Progenitor cell of endocrine pancreas (in vitro differentiated cells): ENCODE measurements around the gene ITGB2. TPM values are rescaled to one million over a fixed set of nuclear protein-coding genes. Genes with fewer than 3 reads are reported as not detected.
"Not testable (repeated sequence)": the region's sequence is repeated elsewhere in the genome, so short reads cannot be mapped to it uniquely, and the experiment has no call there.

Experiments
- DNase-seq: peaks from one replicate; pipeline ENCODE4 v3.0.0; 2021; ENCODE audit warnings: low spot score; ENCODE audit not compliant: unreplicated experiment
- H3K27ac Mint-ChIP-seq: 2 replicates; pipeline ENCODE4 v1.8.0; 2021; ENCODE audit warnings: mild to moderate bottlenecking, moderate library complexity, mixed read lengths
- H3K27me3 Mint-ChIP-seq: 2 replicates; pipeline ENCODE4 v1.8.0; 2021; ENCODE audit warnings: mixed read lengths
- H3K36me3 Mint-ChIP-seq: 2 replicates; pipeline ENCODE4 v1.8.0; 2022; ENCODE audit warnings: mixed read lengths; ENCODE audit not compliant: insufficient read depth
- H3K4me1 Mint-ChIP-seq: 2 replicates; pipeline ENCODE4 v1.8.0; 2021; ENCODE audit warnings: low read depth, mixed read lengths
- H3K4me3 Mint-ChIP-seq: 2 replicates; pipeline ENCODE4 v1.8.0; 2021; ENCODE audit warnings: low read depth, mild to moderate bottlenecking, moderate library complexity, mixed read lengths
- H3K9me3 Mint-ChIP-seq: 2 replicates; pipeline ENCODE4 v1.8.0; 2021; ENCODE audit warnings: low read depth, mixed read lengths
- total RNA-seq: library from RNA; stranded (reverse); gene quantifications from 2 replicates; pipeline ENCODE4 v1.2.1, GENCODE V29; 2021
- TF ChIP-seq, protein P1 (sequence below): fragments of 200-600 bp; sonication (generic); IDR thresholded peaks from one replicate; pipeline ENCODE4 v1.5.0; 2021; ENCODE audit warnings: antibody characterized with exemption, mild to moderate bottlenecking; ENCODE audit not compliant: unreplicated experiment

Gene ITGB2
- total RNA-seq, 1 donor from 2014 or later, result 0.41 TPM

DNA sequence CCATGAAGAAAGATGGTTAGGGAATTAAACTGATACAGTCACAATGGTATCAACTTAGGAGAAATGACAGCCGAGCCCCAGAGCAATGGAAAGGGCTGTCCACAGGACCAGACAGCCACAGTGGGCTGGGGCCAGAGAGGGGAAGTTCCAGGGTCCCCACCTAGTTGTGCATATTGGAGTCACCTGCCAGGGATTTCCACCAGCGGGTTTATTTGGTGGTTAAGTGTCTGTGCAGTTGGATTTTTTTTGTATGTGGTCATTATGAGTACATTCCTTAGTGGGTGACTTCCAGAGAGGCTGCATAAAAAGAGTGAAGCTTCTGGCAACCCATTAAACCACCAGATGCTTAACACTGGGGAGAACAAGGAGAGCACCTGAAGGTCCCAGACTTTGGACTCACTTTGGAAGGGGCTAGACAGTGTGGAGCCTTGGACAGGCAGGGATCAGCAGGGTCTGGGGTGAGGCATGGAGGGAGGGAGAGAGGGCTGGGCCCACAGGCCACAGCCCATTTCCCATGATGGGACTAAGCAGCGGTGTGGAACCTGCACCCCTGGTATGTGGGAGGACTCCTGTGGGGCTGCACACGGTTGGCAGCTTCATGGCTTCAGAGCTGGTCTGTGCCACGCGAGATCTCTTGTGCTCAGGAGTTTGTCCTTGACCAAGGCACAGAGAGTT is 39.4 kb downstream of the ITGB2 start:
- DNase-seq, result no peak
- no peaks in the 10 kb centered on the region for H3K36me3 Mint-ChIP-seq
- TF ChIP-seq, protein P1, sequence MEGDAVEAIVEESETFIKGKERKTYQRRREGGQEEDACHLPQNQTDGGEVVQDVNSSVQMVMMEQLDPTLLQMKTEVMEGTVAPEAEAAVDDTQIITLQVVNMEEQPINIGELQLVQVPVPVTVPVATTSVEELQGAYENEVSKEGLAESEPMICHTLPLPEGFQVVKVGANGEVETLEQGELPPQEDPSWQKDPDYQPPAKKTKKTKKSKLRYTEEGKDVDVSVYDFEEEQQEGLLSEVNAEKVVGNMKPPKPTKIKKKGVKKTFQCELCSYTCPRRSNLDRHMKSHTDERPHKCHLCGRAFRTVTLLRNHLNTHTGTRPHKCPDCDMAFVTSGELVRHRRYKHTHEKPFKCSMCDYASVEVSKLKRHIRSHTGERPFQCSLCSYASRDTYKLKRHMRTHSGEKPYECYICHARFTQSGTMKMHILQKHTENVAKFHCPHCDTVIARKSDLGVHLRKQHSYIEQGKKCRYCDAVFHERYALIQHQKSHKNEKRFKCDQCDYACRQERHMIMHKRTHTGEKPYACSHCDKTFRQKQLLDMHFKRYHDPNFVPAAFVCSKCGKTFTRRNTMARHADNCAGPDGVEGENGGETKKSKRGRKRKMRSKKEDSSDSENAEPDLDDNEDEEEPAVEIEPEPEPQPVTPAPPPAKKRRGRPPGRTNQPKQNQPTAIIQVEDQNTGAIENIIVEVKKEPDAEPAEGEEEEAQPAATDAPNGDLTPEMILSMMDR, result no peak
- no peak overlapping the region for H3K4me3 Mint-ChIP-seq
- H3K27me3 Mint-ChIP-seq, result peaks cover 25% of the 10 kb centered on the region
- no peak overlapping the region for H3K27ac Mint-ChIP-seq
- no peaks in the 10 kb centered on the region for H3K9me3 Mint-ChIP-seq
- no peaks in the 10 kb centered on the region for H3K4me1 Mint-ChIP-seq

DNA sequence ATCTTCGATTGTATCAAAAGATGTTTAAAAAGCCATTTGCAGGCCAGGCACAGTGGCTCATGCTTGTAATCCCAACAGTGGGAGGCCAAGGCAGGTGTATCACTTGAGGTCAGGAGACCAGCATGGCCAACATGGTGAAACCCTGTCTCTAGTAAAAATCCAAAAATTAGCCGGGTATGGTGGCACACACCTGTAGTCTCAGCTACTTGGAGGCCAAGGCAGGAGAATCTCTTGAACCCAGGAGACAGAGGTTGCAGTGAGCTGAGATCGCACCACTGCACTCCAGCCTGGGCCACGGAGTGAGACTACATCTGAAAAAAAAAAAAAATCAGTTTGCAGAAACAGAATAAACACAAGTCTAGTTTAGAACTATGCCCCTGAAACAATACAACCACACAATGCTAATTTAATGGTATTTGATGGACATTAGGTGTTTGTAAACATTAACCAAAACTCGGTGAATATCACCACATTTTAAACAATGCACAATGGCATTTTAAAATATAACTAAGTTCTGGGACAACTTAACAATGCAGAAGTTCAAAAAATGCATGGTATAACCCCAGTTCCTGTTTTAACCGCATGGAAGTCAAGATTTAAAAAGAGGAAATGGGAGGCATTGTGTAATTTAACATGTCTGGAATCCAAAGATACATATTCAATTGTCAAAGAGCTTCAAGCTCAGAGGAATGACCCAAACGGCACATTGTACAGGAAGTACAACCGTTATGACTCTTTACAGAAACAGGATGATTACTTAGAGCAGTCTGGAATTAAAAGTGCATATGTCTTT is 40.1 kb downstream of the ITGB2 start:
- peaks cover 30% of the 10 kb centered on the region for H3K27me3 Mint-ChIP-seq
- TF ChIP-seq, protein P1, result no peak
- no peaks in the 10 kb centered on the region for H3K9me3 Mint-ChIP-seq
- no peak overlapping the region for H3K27ac Mint-ChIP-seq
- DNase-seq, result no peak
- no peaks in the 10 kb centered on the region for H3K4me1 Mint-ChIP-seq
- no peak overlapping the region for H3K4me3 Mint-ChIP-seq
- no peaks in the 10 kb centered on the region for H3K36me3 Mint-ChIP-seq

DNA sequence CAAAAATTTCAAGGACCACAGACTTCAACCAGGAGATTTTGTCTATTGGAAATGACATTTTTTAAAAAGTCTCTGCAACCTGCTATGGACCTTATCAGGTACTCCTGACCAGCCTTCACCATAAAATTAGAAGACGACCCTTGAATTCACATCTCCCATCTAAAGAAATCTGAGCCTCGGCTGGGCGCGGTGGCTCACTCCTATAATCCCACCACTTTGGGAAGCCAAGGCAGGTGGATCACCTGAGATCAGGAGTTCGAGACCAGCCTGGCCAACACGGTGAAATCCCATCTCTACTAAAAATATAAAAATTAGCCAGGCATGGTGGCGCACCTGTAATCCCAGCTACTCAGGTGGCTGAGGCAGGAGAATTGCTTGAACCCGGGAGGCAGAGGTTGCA is 41.5 kb downstream of the ITGB2 start:
- DNase-seq, H3K4me3 Mint-ChIP-seq, H3K36me3 Mint-ChIP-seq, H3K27ac Mint-ChIP-seq, H3K4me1 Mint-ChIP-seq, H3K9me3 Mint-ChIP-seq: not testable (repeated sequence)
- peaks cover 43% of the 10 kb centered on the region for H3K27me3 Mint-ChIP-seq

DNA sequence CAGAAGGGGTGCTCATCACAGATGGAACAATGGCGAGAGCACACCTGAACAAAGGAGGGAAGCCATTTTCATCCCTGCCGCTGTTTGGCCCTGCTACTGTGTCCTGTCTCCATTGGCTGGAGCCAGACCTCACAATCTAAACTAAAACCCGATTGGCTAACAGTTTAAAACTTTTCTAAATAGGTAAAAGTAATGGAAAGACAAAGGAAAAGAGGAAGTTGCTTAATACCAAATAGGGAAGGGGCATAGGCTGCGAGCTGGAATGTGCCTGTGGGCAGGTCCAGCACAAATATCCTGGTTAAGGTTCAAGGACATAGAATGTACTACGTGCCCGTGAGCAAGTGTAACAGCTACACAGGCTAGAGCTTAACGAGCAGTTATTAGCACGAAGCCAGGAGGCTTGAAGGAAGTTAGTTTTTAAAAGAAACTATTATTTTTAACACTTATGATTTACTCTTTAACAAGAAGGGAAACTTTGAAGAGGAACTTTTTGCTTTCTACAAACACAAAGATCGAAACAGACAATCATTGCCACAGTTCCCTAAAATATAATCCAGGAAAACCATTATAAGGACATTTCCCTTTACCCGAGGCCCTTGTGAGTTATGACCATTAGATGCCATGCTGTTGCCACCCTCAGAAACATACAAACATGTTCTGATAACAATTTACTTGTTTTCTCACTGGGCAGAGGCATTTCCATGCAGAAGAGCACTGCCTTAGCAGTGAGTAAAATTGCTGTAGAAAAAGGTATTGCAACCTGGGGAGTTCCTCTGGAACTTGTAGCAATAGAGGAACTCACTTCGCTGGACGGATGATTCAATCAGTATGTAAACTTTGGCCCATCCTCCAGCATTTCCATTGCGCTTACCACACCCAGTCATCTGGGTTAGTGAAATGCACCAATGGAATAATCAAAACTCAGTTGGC is 42.4 kb downstream of the ITGB2 start:
- Mint-ChIP-seq H3K27me3 (peaks cover 44% of the 10 kb centered on the region), H3K36me3 (no peaks in the 10 kb centered on the region)
- TF ChIP-seq, protein P1, result no peak

DNA sequence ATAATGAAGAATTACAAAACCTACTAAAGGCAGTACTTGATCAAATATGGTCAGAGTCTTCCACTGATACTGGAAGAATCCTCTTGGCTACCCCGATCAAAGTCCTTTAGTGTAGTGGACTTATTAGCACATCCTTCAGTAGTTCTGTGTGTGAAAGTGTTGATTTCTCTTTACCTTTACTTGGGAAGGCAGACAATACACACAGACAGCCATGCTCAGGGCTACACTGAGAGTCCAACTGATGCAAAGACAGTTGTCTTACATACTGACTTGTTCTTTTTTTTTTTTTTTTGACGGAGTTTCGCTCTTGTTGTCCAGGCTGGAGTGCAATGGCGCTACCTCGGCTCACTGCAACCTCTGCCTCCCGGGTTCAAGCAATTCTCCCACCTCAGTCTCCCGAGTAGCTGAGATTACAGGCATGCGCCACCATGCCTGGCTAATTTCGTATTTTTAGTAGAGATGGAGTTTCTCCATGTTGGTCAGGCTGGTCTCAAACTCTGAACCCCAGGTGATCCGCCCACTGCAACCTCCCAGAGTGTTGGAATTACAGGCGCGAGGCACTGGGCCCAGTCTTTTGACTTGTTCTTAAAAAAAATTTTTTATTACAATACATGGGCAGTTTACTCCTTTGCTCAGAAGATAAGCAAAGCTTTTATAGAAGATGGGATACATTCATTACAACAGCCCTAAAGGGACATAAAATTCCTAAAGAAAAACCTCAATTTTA is 43.7 kb downstream of the ITGB2 start:
- TF ChIP-seq, protein P1, result no peak
- no peak overlapping the region for H3K4me3 Mint-ChIP-seq
- peaks cover 8% of the 10 kb centered on the region for H3K4me1 Mint-ChIP-seq
- no peaks in the 10 kb centered on the region for H3K36me3 Mint-ChIP-seq
- H3K27ac Mint-ChIP-seq, result no peak overlapping the region
- peaks cover 39% of the 10 kb centered on the region for H3K27me3 Mint-ChIP-seq
- DNase-seq, result no peak
- no peaks in the 10 kb centered on the region for H3K9me3 Mint-ChIP-seq

More for the DNA sequence above, 42.4 kb downstream of the ITGB2 start:
- no peaks in the 10 kb centered on the region for H3K9me3 Mint-ChIP-seq
- H3K27ac Mint-ChIP-seq, result no peak overlapping the region
- H3K4me1 Mint-ChIP-seq, result peaks cover 2% of the 10 kb centered on the region
- H3K4me3 Mint-ChIP-seq, result no peak overlapping the region
- DNase-seq, result no peak
